ENCODE results near the gene TMEM51. TPM values are rescaled to one million over a fixed set of nuclear protein-coding genes. Genes with fewer than 3 reads are reported as not detected.

The TMEM51 gene
- total and polyA plus RNA-seq, 10 of the 15 experiments (the other 5 are each of a cell fraction or from before 2014, with no cell fraction given), result 0.55 to 4.8 (median 3.1) TPM

DNA sequence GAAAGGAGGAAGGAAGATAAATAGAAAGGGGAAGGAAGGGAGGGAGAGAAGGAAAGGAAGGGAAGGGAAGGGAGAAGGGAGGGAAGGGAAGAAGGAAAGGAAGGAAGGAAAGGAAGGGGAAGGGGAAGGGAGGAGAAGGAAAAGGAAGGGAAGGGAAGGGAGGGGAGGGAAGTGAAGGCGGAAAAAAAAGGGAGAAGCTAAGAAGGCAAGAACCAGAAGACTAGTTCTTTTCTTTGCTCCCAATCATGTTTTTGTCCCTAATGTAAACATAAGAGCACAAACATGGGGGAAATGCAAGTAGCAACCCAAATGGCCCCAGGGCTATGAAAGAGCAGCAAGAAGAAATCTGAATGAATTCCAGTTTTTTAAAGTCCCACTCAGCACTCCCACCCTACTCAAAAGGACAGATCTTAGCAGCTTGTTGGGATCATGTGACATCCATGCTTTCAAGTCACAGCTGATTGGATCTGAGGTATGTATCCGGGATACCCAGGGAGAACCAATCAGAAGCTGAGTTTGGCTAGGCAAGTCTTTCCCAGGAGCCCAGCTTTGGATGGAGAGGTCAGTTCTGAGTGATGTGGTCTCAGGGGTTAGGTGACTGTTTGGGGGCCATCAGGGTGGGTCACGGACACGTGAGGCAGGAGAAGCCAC is 69.2 kb downstream of the TMEM51 start:
- intact Hi-C loops (cut with micrococcal nuclease; ENCODE audit: unreplicated experiment), result no loop called here
- no TSS peak for BruUV-seq (replicated peaks)
- H2AFZ ChIP-seq (ENCODE audit: control insufficient read depth, low read depth, low read length), result no peak overlapping the region
- H3K4me2 ChIP-seq (ENCODE audit: control insufficient read depth, insufficient read depth), result no peak overlapping the region
- in situ Hi-C loops (cut with MboI), result no loop called here
- H3K27me3 ChIP-seq (replicated peaks in 1 of 2; ENCODE audit: control insufficient read depth in 2 of 2, insufficient read depth in 2 of 2, low read length in 1 of 2), result no peaks in the 10 kb centered on the region
- H3K4me3 ChIP-seq, result no peak overlapping the region
- no peaks in the 10 kb centered on the region for H3K4me1 ChIP-seq (ENCODE audit: control insufficient read depth, insufficient read depth, low read length)
- ChIA-PET SMC1A (ENCODE audit: uncharacterized antibody, unreplicated experiment) (interaction anchor here (1.2 to 1.8 kb wide), 3 partner anchors 9 to 50 kb away, joined by 4 to 6 read pairs (median 5); no protein-coding TSS in a partner anchor), POLR2A (interaction anchor here (1.5 kb wide), 1 partner anchor 8 kb away, joined by 3 read pairs; no protein-coding TSS in a partner anchor), CTCF (interaction anchor here (0.8 to 1.0 kb wide), 2 partner anchors 39 to 50 kb away, joined by 3 to 4 read pairs; no protein-coding TSS in a partner anchor), RAD21 (ENCODE audit: unreplicated experiment) (interaction anchor here (1.0 to 1.5 kb wide), 3 partner anchors 26 to 70 kb away, joined by 3 to 5 read pairs (median 3); no protein-coding TSS in a partner anchor)
- H3K79me2 ChIP-seq (ENCODE audit: control insufficient read depth, insufficient read depth, low read length), result no peaks in the 10 kb centered on the region
- ATAC-seq, result no peak
- peaks cover 0 to 2% of the 10 kb centered on the region in 2 experiments; a peak in 1 of 4 replicates for H3K36me3 ChIP-seq (ENCODE audit: control insufficient read depth in 2 of 2, insufficient read depth in 2 of 2, low read length in 1 of 2)
- no peak for FAIRE-seq
- H3K9ac ChIP-seq (ENCODE audit: control insufficient read depth, insufficient read depth, low read length), result no peak overlapping the region
- no peaks in the 10 kb centered on the region for H3K9me3 ChIP-seq (replicated peaks; ENCODE audit: control insufficient read depth, insufficient read depth, low read length)
- no peak for DNase-seq (ENCODE audit: low read depth, low spot score)
- H3K27ac ChIP-seq (ENCODE audit: control insufficient read depth, insufficient read depth), result no peak overlapping the region
- H4K20me1 ChIP-seq (ENCODE audit: control insufficient read depth, insufficient read depth), result no peaks in the 10 kb centered on the region
- TF ChIP-seq BMI1 (IDR thresholded peaks at IDR 0.05; ENCODE audit: borderline replicate concordance) (no peak), NRF1 (conservative IDR thresholded peaks at IDR 0.05; ENCODE audit: low read depth, low read length) (no peak), NFYA (IDR thresholded peaks at IDR 0.05; ENCODE audit: borderline replicate concordance, low read depth, low read length) (no peak), IRF4 (IDR thresholded peaks at IDR 0.05; ENCODE audit: low read depth, low read length) (no peak), ZNF274 (IDR thresholded peaks at IDR 0.05; ENCODE audit: insufficient read depth, insufficient read length) (no peak), SRF (IDR thresholded peaks at IDR 0.05; ENCODE audit: low read depth in 2 of 2, low read length in 2 of 2) (no peak), MEF2B (IDR thresholded peaks at IDR 0.05; ENCODE audit: partially characterized antibody, poor library complexity, severe bottlenecking) (no peak), POLR2AphosphoS5 (IDR thresholded peaks at IDR 0.05; ENCODE audit: low read length) (no peak), RAD21 (IDR thresholded peaks at IDR 0.05; ENCODE audit: insufficient read depth, low read depth, low read length) (no peak), CBFB (IDR thresholded peaks at IDR 0.05; ENCODE audit: low read depth) (no peak), RCOR1 (conservative IDR thresholded peaks at IDR 0.05; ENCODE audit: low read depth, low read length) (no peak)
- TF ChIP-seq, protein P1, sequence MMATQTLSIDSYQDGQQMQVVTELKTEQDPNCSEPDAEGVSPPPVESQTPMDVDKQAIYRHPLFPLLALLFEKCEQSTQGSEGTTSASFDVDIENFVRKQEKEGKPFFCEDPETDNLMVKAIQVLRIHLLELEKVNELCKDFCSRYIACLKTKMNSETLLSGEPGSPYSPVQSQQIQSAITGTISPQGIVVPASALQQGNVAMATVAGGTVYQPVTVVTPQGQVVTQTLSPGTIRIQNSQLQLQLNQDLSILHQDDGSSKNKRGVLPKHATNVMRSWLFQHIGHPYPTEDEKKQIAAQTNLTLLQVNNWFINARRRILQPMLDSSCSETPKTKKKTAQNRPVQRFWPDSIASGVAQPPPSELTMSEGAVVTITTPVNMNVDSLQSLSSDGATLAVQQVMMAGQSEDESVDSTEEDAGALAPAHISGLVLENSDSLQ (IDR thresholded peaks at IDR 0.05), result no peak
- TF ChIP-seq, protein P2, sequence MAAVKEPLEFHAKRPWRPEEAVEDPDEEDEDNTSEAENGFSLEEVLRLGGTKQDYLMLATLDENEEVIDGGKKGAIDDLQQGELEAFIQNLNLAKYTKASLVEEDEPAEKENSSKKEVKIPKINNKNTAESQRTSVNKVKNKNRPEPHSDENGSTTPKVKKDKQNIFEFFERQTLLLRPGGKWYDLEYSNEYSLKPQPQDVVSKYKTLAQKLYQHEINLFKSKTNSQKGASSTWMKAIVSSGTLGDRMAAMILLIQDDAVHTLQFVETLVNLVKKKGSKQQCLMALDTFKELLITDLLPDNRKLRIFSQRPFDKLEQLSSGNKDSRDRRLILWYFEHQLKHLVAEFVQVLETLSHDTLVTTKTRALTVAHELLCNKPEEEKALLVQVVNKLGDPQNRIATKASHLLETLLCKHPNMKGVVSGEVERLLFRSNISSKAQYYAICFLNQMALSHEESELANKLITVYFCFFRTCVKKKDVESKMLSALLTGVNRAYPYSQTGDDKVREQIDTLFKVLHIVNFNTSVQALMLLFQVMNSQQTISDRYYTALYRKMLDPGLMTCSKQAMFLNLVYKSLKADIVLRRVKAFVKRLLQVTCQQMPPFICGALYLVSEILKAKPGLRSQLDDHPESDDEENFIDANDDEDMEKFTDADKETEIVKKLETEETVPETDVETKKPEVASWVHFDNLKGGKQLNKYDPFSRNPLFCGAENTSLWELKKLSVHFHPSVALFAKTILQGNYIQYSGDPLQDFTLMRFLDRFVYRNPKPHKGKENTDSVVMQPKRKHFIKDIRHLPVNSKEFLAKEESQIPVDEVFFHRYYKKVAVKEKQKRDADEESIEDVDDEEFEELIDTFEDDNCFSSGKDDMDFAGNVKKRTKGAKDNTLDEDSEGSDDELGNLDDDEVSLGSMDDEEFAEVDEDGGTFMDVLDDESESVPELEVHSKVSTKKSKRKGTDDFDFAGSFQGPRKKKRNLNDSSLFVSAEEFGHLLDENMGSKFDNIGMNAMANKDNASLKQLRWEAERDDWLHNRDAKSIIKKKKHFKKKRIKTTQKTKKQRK (IDR thresholded peaks at IDR 0.05; ENCODE audit: low read depth, low read length), result no peak
- TF ChIP-seq, protein P3, sequence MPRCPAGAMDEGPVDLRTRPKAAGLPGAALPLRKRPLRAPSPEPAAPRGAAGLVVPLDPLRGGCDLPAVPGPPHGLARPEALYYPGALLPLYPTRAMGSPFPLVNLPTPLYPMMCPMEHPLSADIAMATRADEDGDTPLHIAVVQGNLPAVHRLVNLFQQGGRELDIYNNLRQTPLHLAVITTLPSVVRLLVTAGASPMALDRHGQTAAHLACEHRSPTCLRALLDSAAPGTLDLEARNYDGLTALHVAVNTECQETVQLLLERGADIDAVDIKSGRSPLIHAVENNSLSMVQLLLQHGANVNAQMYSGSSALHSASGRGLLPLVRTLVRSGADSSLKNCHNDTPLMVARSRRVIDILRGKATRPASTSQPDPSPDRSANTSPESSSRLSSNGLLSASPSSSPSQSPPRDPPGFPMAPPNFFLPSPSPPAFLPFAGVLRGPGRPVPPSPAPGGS (IDR thresholded peaks at IDR 0.05; ENCODE audit: borderline replicate concordance, insufficient read depth, low read depth, low read length, poor library complexity, severe bottlenecking), result no peak
- 29% methylated on average over 4 of the region's 4 CpGs for WGBS (ENCODE audit: insufficient coverage, insufficient replicate concordance, low lambda C conversion rate, missing lambda C conversion rate)

All from GM12878 (cell line).